Gastroesophageal sphincter (tissue), 3 donors: ENCODE data around the gene NDOR1.

Experiments used
- CTCF ChIP-seq, 4 experiments: fragments of 200-600 bp in 2 of 4; fragments of 450-650 bp in 2 of 4; sonication (generic) in 1 of 4; IDR thresholded peaks; one replicate each; pipeline ENCODE4 v1.5.1; 2017 to 2019; ENCODE audit warnings: antibody characterized with exemption in 4 of 4, mild to moderate bottlenecking in 2 of 4, moderate library complexity in 2 of 4
- POLR2A ChIP-seq, 2 donors: fragments of 450-650 bp; IDR thresholded peaks; one replicate each; pipeline ENCODE4 v1.6.1; 2017; ENCODE audit warnings: antibody characterized with exemption in 2 of 2, mild to moderate bottlenecking in 2 of 2, moderate library complexity in 1 of 2

GRCh38 chr9:137167747-137168572, 37.5 kb upstream of the NDOR1 start:
- TF ChIP-seq CTCF (IDR thresholded peaks at IDR 0.05) (no peak), POLR2A (IDR thresholded peaks at IDR 0.05) (no peak)
